Gastroesophageal sphincter (tissue), 4 donors: Measurements from ENCODE around the gene RFX2. TPM values are rescaled to one million over a fixed set of nuclear protein-coding genes. Genes with fewer than 3 reads are reported as not detected.
"Not testable (repeated sequence)": the region's sequence is repeated elsewhere in the genome, so short reads cannot be mapped to it uniquely, and the experiment has no call there.

ENCODE experiments used
- ATAC-seq: fragments of 150-250 bp; one replicate; pipeline ENCODE4 v1.9.1; 2016; ENCODE audit warnings: mild to moderate bottlenecking, moderate library complexity
- H3K27ac ChIP-seq, 4 donors: fragments of 200-600 bp; sonication (generic) in 3 of 4; 1 replicate in 3 of 4; 2 replicates in 1 of 4; pipeline ENCODE4 v1.5.1; 2016 to 2019
- H3K27me3 ChIP-seq: fragments of 200-600 bp; sonication (generic); one replicate; pipeline ENCODE4 v1.5.1; 2019
- H3K36me3 ChIP-seq, 2 donors: fragments of 200-600 bp; sonication (generic); one replicate each; pipeline ENCODE4 v1.5.1; 2019; ENCODE audit warnings: control low read depth in 1 of 2
- H3K4me1 ChIP-seq, 3 donors: fragments of 200-600 bp; sonication (generic); 1 replicate in 2 of 3; 2 replicates in 1 of 3; pipeline ENCODE4 v1.5.1; 2016 to 2019; ENCODE audit warnings: control low read depth in 2 of 3
- H3K4me3 ChIP-seq, 2 donors: fragments of 200-600 bp; sonication (generic); one replicate each; pipeline ENCODE4 v1.5.1; 2019; ENCODE audit warnings: mild to moderate bottlenecking in 1 of 2, moderate library complexity in 1 of 2
- H3K9me3 ChIP-seq, 3 donors: fragments of 200-600 bp; sonication (generic); one replicate each; pipeline ENCODE4 v1.5.1; 2017 to 2019; ENCODE audit warnings: control low read depth in 2 of 3
- CTCF ChIP-seq, 4 experiments: fragments of 200-600 bp in 2 of 4; fragments of 450-650 bp in 2 of 4; sonication (generic) in 1 of 4; IDR thresholded peaks; one replicate each; pipeline ENCODE4 v1.5.1; 2017 to 2019; ENCODE audit warnings: antibody characterized with exemption in 4 of 4, mild to moderate bottlenecking in 2 of 4, moderate library complexity in 2 of 4
- EP300 ChIP-seq: sonication (generic); formaldehyde crosslinking; IDR thresholded peaks from one replicate; pipeline ENCODE4 v1.6.1; 2017; ENCODE audit warnings: antibody characterized with exemption, mild to moderate bottlenecking
- POLR2A ChIP-seq, 2 donors: fragments of 450-650 bp; IDR thresholded peaks; one replicate each; pipeline ENCODE4 v1.6.1; 2017; ENCODE audit warnings: antibody characterized with exemption in 2 of 2, mild to moderate bottlenecking in 2 of 2, moderate library complexity in 1 of 2
- POLR2AphosphoS5 ChIP-seq: sonication (generic); formaldehyde crosslinking; IDR thresholded peaks from one replicate; pipeline ENCODE4 v1.6.1; 2017; ENCODE audit warnings: antibody characterized with exemption
- WGBS, 2 donors: methylation state at CpG; one replicate each; pipeline ENCODE4 v1.1.5; 2018; ENCODE audit warnings: low coverage in 1 of 2; 5-methylcytosine and 5-hydroxymethylcytosine counted together
- total RNA-seq, 4 donors: library from RNA; depleted of rRNA; stranded (reverse); fragments of >200 nt; gene quantifications; one replicate each; pipeline ENCODE4 v1.1.0, GENCODE V29; 2016

The RFX2 gene
- total RNA-seq, 4 donors from 2014 or later, result 18.7 to 49.1 (median 37.6) TPM

GRCh38 chr19:5963855-5964254 is 146.4 kb downstream of the RFX2 start:
- TF ChIP-seq POLR2A (IDR thresholded peaks at IDR 0.05) (no peak), POLR2AphosphoS5 (no peak), CTCF (IDR thresholded peaks at IDR 0.05) (no peak), EP300 (no peak)
- H3K27me3 ChIP-seq, result no peaks in the 10 kb centered on the region
- H3K4me3 ChIP-seq, result no peak overlapping the region
- no peaks in the 10 kb centered on the region for H3K9me3 ChIP-seq
- H3K27ac ChIP-seq, result peak overlapping the region in 3 of 4 donors; percentile 83 to 89 (median 84)
- no peak for ATAC-seq
- 85% methylated on average over 4 of the region's 7 CpGs; no CpG with 5 or more reads in 1 of the 2 donors for WGBS, 2 donors
- peaks cover 17 to 100% (median 85%) of the 10 kb centered on the region in 3 donors for H3K4me1 ChIP-seq
- H3K36me3 ChIP-seq, result no peaks in the 10 kb centered on the region

GRCh38 chr19:5963259-5963658 is 147.0 kb downstream of the RFX2 start:
- ATAC-seq, H3K4me3 ChIP-seq, H3K9me3 ChIP-seq, H3K36me3 ChIP-seq, H3K27me3 ChIP-seq: not testable (repeated sequence)
- WGBS, 2 donors, result 80 to 92% methylated on average over 2 to 6 of the region's 6 CpGs
- Histone ChIP-seq H3K27ac (peak overlapping the region in 3 of 4 donors; percentile 83 to 89 (median 84)), H3K4me1 (peaks cover 12 to 100% (median 79%) of the 10 kb centered on the region in 3 donors)

- no peaks in the 10 kb centered on the region for H3K27me3 ChIP-seq
- TF ChIP-seq POLR2AphosphoS5, result peak; percentile 44
- TF ChIP-seq CTCF (IDR thresholded peaks at IDR 0.05), result peak in 1 of 4 experiments; percentile 4
- TF ChIP-seq EP300, result no peak
- WGBS, 2 donors, result 30 to 49% methylated on average over 8 to 12 of the region's 29 CpGs
- peak overlapping the region; percentile 3 to 89 (median 84) for H3K27ac ChIP-seq
- ATAC-seq, result peak; percentile 46
- no peaks in the 10 kb centered on the region for H3K9me3 ChIP-seq
- H3K36me3 ChIP-seq, result peaks cover 0 to 4% of the 10 kb centered on the region in 2 donors
- H3K4me3 ChIP-seq, result peak overlapping the region in 1 of 2 donors; percentile 16
- H3K4me1 ChIP-seq, result peaks cover 4 to 100% (median 69%) of the 10 kb centered on the region in 3 donors
These were observed 148.0 kb downstream of the RFX2 start for GRCh38 chr19:5961969-5962945.

- peaks cover 4 to 100% (median 67%) of the 10 kb centered on the region in 3 donors for H3K4me1 ChIP-seq
- H3K27me3 ChIP-seq, H3K9me3 ChIP-seq, ATAC-seq, H3K36me3 ChIP-seq: not testable (repeated sequence)
- WGBS, 2 donors, result 63 to 66% methylated on average over 4 to 5 of the region's 6 CpGs
- peak overlapping the region; percentile 3 to 89 (median 84) for H3K27ac ChIP-seq
- peak overlapping the region in 1 of 2 donors; percentile 16 for H3K4me3 ChIP-seq
These were observed 148.7 kb downstream of the RFX2 start for GRCh38 chr19:5961641-5961968.

- Histone ChIP-seq H3K4me3 (no peak overlapping the region), H3K4me1 (peaks cover 0 to 100% (median 61%) of the 10 kb centered on the region in 3 donors), H3K27me3 (no peaks in the 10 kb centered on the region), H3K36me3 (peaks cover 0 to 4% of the 10 kb centered on the region in 2 donors), H3K9me3 (no peaks in the 10 kb centered on the region), H3K27ac (peak overlapping the region in 3 of 4 donors; percentile 83 to 89 (median 84))
- 23 to 64% methylated on average over 4 to 8 of the region's 18 CpGs for WGBS, 2 donors
- TF ChIP-seq POLR2A (IDR thresholded peaks at IDR 0.05) (no peak), CTCF (IDR thresholded peaks at IDR 0.05) (no peak), EP300 (no peak), POLR2AphosphoS5 (no peak)
- peak; percentile 31 for ATAC-seq
These were observed 150.0 kb downstream of the RFX2 start for GRCh38 chr19:5960005-5961001.
